GM19455 (cell line): ENCODE results near the gene SULT6B1.

Experiments used
- ATAC-seq: cut with Tn5 transposase; IDR thresholded peaks from one replicate; pipeline ENCODE4 v1.9.1; 2021; ENCODE audit not compliant: unreplicated experiment

SULT6B1 gene

GRCh38 chr2:37153224-37153623, 35.2 kb downstream of the SULT6B1 start:
- ATAC-seq = no peak

- no peak for ATAC-seq
Observed at GRCh38 chr2:37149626-37150322, 38.7 kb downstream of the SULT6B1 start.

GRCh38 chr2:37148325-37148724, 40.1 kb downstream of the SULT6B1 start:
- ATAC-seq = no peak

- no peak for ATAC-seq
Observed at GRCh38 chr2:37146062-37146461, 42.4 kb downstream of the SULT6B1 start.

GRCh38 chr2:37143974-37144373, 44.5 kb downstream of the SULT6B1 start:
- ATAC-seq = no peak

- no peak for ATAC-seq
Observed at GRCh38 chr2:37142546-37142945, 45.9 kb downstream of the SULT6B1 start.

- ATAC-seq = no peak
Observed at GRCh38 chr2:37132914-37133313, 55.6 kb downstream of the SULT6B1 start.

GRCh38 chr2:37125416-37125815, 63.1 kb downstream of the SULT6B1 start:
- no peak for ATAC-seq

- ATAC-seq = no peak
Observed at GRCh38 chr2:37119157-37119556, 69.3 kb downstream of the SULT6B1 start.
